ENCODE data around the gene CA5A. TPM values are rescaled to one million over a fixed set of nuclear protein-coding genes. Genes with fewer than 3 reads are reported as not detected.
"Not testable (repeated sequence)": the region's sequence is repeated elsewhere in the genome, so short reads cannot be mapped to it uniquely, and the experiment has no call there.

The CA5A gene
- total RNA-seq, 2 donors from 2014 or later = not detected

DNA sequence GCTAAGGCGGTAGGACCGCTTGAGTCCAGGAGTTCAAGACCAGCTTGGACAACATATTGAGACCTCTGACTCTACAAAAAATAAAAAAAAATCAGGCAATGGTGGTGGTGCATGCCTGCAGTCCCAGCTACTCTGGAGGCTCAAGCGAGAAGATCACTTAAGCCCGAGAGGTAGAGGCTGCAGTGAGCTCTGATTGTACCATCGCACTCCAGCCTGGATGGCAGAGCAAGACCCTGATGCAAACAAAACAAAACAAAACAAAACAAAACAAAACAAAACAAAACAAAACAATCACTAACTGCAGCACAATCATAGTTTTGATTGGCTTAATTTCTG, 12.4 kb upstream of the CA5A start:
- peaks cover 0 to 3% of the 10 kb centered on the region in 2 donors for H3K27me3 Mint-ChIP-seq
- peaks cover 17 to 22% of the 10 kb centered on the region in 2 donors for H3K4me1 Mint-ChIP-seq (ENCODE audit: low read depth in 2 of 2)
- peaks cover 8% of the 10 kb centered on the region for H3K36me3 Mint-ChIP-seq
- H3K4me3 Mint-ChIP-seq = no peak overlapping the region
- H3K9me3 Mint-ChIP-seq = no peaks in the 10 kb centered on the region
- DNase-seq (ENCODE audit: low spot score) (no peak), ATAC-seq (no peak)
- peak overlapping the region; percentile 45 to 90 for H3K27ac Mint-ChIP-seq

- Mint-ChIP-seq H3K27ac (peak overlapping the region; percentile 45 to 90), H3K36me3 (peaks cover 5% of the 10 kb centered on the region), H3K4me3 (no peak overlapping the region), H3K27me3 (peaks cover 0 to 3% of the 10 kb centered on the region in 2 donors), H3K9me3 (no peaks in the 10 kb centered on the region), H3K4me1 (ENCODE audit: low read depth in 2 of 2) (peaks cover 12 to 17% of the 10 kb centered on the region in 2 donors)
- ATAC-seq = no peak
- DNase-seq (ENCODE audit: low spot score) = peak; percentile 53
These were observed 11.8 kb upstream of the CA5A start for GRCh38 chr16:87948119-87948545.

DNA sequence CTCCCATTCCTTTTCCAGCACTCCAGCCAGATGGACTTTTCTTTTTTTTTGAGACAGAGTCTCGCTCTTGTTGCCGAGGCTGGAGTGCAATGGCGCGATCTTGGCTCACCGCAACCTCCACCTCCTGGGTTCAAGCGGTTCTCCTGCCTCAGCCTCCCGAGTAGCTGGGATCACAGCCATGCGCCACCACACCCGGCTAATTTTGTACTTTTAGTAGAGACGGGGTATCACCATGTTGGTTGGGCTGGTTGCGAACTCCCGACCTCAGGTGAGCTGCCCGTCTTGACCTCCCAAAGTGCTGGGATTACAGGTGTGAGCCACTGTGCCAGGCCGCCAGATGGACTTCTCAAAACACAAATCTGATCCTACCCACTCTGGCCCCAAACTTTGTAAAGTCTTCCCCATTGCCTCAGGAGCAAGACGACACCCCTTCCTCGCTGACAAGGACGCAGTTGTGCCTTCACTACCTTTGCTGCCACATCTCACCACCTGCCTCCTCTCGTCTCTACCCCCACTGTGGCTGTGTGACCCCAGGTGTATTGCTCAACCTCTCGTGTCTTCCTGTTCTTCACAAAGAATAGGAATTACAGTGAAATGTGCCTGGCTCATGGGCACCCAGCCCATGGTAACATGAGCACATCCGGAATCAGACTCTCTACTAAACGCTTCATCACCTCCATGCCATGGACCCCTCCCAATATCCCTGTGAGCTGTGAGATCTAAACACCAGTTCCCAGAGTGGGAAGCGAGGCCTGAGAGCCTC, 11.2 kb upstream of the CA5A start:
- DNase-seq (ENCODE audit: low spot score) (peak; percentile 34), ATAC-seq (no peak)
- Mint-ChIP-seq H3K27ac (peak overlapping the region; percentile 45 to 90), H3K4me3 (no peak overlapping the region), H3K9me3 (no peaks in the 10 kb centered on the region), H3K36me3 (peaks cover 5% of the 10 kb centered on the region), H3K4me1 (ENCODE audit: low read depth in 2 of 2) (peaks cover 12 to 17% of the 10 kb centered on the region in 2 donors), H3K27me3 (peaks cover 0 to 3% of the 10 kb centered on the region in 2 donors)

DNA sequence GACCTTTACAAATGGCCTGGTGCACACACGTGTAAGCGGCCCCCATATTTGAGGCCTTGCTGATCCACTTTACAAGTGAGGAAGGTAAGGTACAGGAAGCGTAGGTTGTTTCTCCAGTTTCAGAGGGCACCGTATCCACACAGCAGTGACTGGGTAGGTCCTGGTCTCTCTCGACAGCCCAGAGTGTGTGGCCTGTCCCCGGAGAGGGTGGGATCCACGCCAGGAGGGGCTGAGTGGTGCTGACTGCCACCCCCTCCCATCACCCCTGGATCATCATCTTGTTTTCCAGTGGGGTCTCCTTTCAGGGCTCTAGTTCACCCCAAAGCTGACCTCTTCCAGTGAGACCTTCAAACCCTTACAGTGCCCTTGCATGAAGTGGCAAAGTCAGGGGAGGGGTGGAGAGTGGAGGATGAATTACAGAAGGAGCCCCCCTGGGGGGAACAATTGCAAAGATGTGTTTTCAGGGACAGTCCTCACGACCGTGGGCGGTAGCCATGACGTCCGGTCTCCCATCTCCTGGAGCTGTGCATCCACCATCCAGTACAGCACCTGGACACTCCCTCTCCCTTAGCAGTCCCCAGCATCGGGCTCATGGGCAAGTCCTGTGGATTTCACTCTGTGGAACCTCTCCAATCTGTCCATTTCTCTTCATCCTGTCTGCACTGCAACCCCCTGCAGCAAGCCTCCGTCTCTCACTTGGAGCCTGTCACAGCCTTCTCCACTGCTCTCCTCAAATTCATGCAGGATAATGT, 10.4 kb upstream of the CA5A start:
- Mint-ChIP-seq H3K4me1 (ENCODE audit: low read depth in 2 of 2) (peaks cover 4 to 11% of the 10 kb centered on the region in 2 donors), H3K9me3 (no peaks in the 10 kb centered on the region), H3K36me3 (no peaks in the 10 kb centered on the region), H3K27me3 (peaks cover 0 to 3% of the 10 kb centered on the region in 2 donors), H3K4me3 (no peak overlapping the region), H3K27ac (no peak overlapping the region)
- ATAC-seq (no peak), DNase-seq (ENCODE audit: low spot score) (peak; percentile 26)

GRCh38 chr16:87945351-87946042, 9.2 kb upstream of the CA5A start:
- Mint-ChIP-seq H3K9me3 (no peaks in the 10 kb centered on the region), H3K27me3 (peaks cover 0 to 3% of the 10 kb centered on the region in 2 donors), H3K36me3 (no peaks in the 10 kb centered on the region), H3K4me1 (ENCODE audit: low read depth in 2 of 2) (peaks cover under 1 to 11% of the 10 kb centered on the region in 2 donors), H3K4me3 (no peak overlapping the region), H3K27ac (no peak overlapping the region)
- ATAC-seq = peak; percentile 31 to 55
- peak; percentile 45 for DNase-seq (ENCODE audit: low spot score)

- H3K4me3 Mint-ChIP-seq = no peak overlapping the region
These were observed 6.4 kb upstream of the CA5A start for GRCh38 chr16:87942680-87943079.

DNA sequence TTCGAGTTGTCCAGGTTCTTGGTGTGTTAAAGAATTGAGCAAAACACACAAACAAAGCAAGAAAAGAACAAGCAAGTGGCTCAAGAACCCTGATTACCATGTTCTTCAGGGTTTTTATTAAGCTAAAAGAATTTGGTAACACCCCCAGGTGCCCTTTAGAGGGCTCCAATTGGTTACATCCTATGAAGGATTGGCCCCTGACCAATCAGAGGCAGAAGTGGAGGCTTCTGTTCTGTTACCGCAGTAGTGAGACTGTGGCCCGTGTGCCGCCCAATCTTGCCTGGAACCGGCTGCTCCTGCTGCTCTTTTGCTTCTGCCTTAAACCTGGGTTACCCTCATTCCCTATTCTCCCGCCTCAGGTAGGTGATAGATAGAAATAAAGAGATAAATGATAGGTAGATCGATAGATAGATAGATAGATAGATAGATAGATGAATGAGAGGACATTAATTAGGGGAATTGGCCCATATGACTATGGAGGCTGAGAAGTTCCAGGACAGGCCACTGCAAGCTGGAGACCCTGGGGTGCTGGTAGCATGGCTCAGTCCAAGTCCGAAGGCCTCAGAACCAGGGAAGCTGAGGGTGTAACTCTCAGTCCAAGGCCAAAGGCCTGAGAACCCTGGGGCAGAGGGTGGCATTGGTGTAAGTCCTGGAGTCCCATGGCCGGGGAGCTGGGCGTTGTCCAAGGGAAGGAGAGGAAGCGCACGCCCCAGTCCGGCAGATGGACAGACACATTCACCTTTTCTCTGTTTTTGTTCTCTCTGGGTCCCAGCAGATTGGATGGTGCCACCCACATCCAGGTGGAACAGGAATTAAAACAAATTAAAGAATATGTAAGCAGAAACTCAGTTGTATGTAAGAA, 3.5 kb upstream of the CA5A start:
- DNase-seq (ENCODE audit: low spot score) = peak; percentile 49
- H3K27ac Mint-ChIP-seq = no peak overlapping the region
- H3K4me3 Mint-ChIP-seq = no peak overlapping the region
- H3K4me1 Mint-ChIP-seq (ENCODE audit: low read depth in 2 of 2) = no peaks in the 10 kb centered on the region
- H3K36me3 Mint-ChIP-seq = no peaks in the 10 kb centered on the region
- no peak for ATAC-seq
- peaks cover 3 to 18% of the 10 kb centered on the region in 2 donors for H3K27me3 Mint-ChIP-seq
- peaks cover 3% of the 10 kb centered on the region for H3K9me3 Mint-ChIP-seq

More at GRCh38 chr16:87942680-87943079, 6.4 kb upstream of the CA5A start:
- Mint-ChIP-seq H3K27ac (no peak overlapping the region), H3K36me3 (no peaks in the 10 kb centered on the region), H3K4me1 (ENCODE audit: low read depth in 2 of 2) (peaks cover 0 to 4% of the 10 kb centered on the region in 2 donors), H3K9me3 (peaks cover 3% of the 10 kb centered on the region), H3K27me3 (peaks cover 4 to 18% of the 10 kb centered on the region in 2 donors)
- ATAC-seq = no peak
- DNase-seq (ENCODE audit: low spot score) = no peak

- no peak overlapping the region for H3K27ac Mint-ChIP-seq
- H3K4me3 Mint-ChIP-seq = no peak overlapping the region
- H3K36me3 Mint-ChIP-seq = no peaks in the 10 kb centered on the region
- H3K9me3 Mint-ChIP-seq = peaks cover 3% of the 10 kb centered on the region
- no peak for DNase-seq (ENCODE audit: low spot score)
- ATAC-seq = no peak
- no peaks in the 10 kb centered on the region for H3K4me1 Mint-ChIP-seq (ENCODE audit: low read depth in 2 of 2)
- H3K27me3 Mint-ChIP-seq = peaks cover 3 to 18% of the 10 kb centered on the region in 2 donors
These were observed 2.2 kb upstream of the CA5A start for GRCh38 chr16:87938412-87938949.

GRCh38 chr16:87937231-87937542, 858 bp upstream of the CA5A start:
- DNase-seq (ENCODE audit: low spot score); H3K4me3 Mint-ChIP-seq; H3K36me3 Mint-ChIP-seq; H3K9me3 Mint-ChIP-seq; H3K27ac Mint-ChIP-seq; ATAC-seq; H3K4me1 Mint-ChIP-seq (ENCODE audit: low read depth in 2 of 2): not testable (repeated sequence)
- H3K27me3 Mint-ChIP-seq = peaks cover 3 to 18% of the 10 kb centered on the region in 2 donors

DNA sequence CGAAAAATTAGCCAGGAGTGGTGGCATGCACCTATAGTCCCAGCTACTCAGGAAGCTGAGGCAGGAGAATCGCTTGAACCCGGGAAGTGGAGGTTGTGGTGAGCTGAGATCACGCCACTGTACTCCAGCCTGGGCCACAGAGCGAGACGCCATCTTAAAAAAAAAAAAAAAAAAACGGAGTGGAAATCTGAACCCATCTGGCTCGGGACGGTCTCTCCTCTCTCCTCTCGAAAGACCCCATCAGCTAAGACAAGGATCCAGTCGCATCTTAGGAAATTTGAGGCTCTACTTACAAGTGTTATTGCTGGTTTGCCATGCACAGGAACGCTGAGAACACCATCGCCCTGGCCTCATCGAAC, 334 bp downstream of the CA5A start:
- DNase-seq (ENCODE audit: low spot score); H3K9me3 Mint-ChIP-seq; H3K4me3 Mint-ChIP-seq; H3K27ac Mint-ChIP-seq; H3K36me3 Mint-ChIP-seq; ATAC-seq; H3K4me1 Mint-ChIP-seq (ENCODE audit: low read depth in 2 of 2): not testable (repeated sequence)
- H3K27me3 Mint-ChIP-seq = peaks cover 3 to 18% of the 10 kb centered on the region in 2 donors

DNA sequence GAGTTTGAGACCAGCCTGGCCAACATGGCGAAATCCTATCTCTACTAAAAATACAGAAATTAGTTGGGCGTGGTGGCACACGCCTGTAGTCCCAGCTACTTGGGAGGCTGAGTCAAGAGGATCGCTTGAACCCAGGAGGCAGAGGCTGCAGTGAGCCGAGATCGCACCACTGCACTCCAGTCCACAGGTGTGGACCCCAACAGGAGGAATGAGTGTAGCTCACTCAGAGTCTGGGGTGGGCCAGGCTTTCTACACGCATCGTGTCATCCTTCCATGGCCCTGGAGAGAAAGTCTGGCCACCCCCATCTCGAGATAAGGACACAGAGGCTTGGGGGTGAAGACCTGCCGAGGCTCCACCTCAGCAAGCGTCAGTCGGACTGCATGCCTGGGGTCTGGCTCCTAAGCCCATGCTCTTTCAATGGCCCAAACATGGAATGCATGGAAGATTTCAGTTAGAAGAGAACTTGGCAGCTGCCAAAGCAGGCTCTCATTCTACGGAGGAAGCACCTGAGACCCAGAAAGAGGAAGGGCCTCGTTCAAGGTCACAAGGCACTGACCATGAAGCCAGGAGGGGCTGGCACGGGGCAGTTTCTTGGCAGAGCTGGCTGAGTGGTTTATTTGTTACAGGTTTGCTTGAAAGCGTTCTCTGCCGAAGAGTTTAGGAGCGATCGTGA, 1.4 kb downstream of the CA5A start:
- H3K36me3 Mint-ChIP-seq; DNase-seq (ENCODE audit: low spot score); H3K4me1 Mint-ChIP-seq (ENCODE audit: low read depth in 2 of 2); ATAC-seq; H3K9me3 Mint-ChIP-seq; H3K4me3 Mint-ChIP-seq; H3K27ac Mint-ChIP-seq: not testable (repeated sequence)
- H3K27me3 Mint-ChIP-seq = peaks cover 3 to 16% of the 10 kb centered on the region in 2 donors

- no peak overlapping the region for H3K27ac Mint-ChIP-seq
- no peaks in the 10 kb centered on the region for H3K36me3 Mint-ChIP-seq
- no peaks in the 10 kb centered on the region for H3K4me1 Mint-ChIP-seq (ENCODE audit: low read depth in 2 of 2)
- H3K27me3 Mint-ChIP-seq = no peaks in the 10 kb centered on the region
- no peak for ATAC-seq
- H3K4me3 Mint-ChIP-seq = no peak overlapping the region
- DNase-seq (ENCODE audit: low spot score) = no peak
- H3K9me3 Mint-ChIP-seq = no peaks in the 10 kb centered on the region
These were observed 3.2 kb downstream of the CA5A start for GRCh38 chr16:87933140-87933495.
